HG03575 (cell line): ENCODE measurements around the gene PLXNA2.

Source experiments
- ATAC-seq: cut with Tn5 transposase; IDR thresholded peaks from one replicate; pipeline ENCODE4 v1.9.1; 2021; ENCODE audit not compliant: unreplicated experiment, insufficient number of reproducible peaks, low FRiP score; ENCODE audit errors: extremely low read depth

Gene PLXNA2

DNA sequence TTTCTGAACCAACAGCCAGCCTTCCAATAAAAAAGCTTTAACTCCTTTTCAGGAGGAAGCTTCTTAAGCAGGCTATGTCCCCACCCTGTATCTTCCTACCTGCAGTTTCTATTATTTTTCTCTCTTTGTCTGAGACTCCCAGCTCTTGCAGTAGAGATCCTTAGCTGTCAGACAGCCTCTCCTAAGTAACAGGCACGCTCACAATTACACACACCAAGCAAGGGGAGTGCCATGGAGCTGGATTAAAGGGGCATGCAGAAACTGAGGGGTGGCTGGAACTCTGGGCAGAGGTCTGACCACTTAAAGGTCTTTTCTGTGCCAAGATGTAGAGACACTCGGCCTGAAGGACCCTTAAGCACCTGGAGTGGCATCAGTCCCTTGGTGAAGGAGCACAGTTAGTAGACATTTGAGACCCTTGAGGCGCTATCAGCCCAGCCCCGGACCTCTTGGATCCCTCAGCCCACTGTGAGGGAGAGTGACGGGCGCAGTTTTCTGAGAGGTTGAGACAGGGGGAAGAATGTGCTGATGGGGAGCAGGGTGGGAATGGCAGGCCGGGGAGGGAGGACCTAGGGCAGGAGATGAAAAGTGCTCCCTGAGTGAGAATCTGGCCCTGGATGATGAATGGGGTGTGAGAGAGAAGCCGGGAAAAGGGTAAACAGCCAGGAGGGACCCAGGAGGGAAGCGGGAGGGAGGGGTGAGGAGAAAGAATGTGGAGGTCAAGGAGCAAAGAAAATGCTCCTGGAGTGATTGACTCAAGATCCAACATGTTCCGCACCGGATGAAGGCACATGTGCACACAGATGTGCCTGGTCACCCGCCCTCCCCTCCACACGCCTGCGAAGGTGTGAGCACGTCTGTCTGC, 13.3 kb downstream of the PLXNA2 start:
- no peak for ATAC-seq

DNA sequence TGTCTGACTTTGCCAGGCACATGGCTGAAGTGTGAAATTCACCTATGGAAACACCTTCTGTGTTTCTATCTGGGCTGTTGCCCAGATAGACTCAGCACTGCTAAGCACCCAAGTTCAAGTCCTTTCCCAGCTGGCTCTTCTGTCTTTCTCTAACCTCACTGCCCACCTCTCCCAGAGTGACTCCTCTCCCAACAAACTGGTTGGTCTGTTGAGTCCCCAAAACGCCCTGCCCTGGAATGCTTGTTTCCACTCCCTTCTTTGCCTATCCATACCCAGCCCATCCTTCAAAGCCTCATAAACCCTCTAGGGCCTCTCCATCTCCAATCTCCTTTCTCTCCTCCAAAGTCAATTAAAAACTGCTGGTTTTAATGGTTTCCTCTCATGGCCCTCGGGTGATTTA, 15.6 kb downstream of the PLXNA2 start:
- ATAC-seq, result no peak

DNA sequence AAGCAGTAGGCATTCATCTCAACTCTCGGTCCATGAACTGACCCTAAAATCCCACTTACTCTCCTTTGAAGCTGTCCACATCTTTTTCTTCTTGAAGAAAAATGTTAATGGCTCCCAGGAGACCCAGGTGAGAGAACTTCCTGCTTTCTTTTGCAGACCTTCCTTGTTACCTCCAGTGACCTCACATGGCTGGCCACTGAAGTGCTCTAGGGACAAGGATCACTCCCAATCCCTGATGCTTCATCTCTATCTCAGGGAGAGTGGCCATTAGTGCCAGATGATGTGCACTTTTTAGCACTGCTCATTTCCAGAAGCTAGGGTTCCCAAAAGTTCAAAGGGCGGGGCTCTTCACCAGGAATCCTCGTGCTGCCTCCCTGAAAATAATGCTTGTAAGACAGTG, 16.2 kb downstream of the PLXNA2 start:
- ATAC-seq, result no peak

DNA sequence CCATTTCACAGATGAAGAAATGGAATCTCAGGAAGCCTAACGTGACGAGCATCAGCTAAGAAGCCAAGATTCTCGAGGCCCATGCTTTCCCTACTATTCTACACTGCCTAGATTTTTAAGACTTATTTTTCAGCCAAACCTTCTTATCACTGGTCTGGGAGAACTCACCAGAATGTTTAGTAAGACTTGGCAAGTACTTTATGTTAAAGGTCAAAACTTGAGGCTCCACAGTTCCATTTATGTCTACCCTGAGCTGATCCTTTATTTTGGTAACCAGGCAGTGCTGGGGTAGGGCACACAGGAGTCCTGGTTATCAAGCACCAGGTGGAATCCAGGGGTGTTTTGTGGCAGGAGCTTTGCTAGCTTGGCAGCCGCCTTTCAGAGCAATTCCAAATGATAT, 16.8 kb downstream of the PLXNA2 start:
- no peak for ATAC-seq

DNA sequence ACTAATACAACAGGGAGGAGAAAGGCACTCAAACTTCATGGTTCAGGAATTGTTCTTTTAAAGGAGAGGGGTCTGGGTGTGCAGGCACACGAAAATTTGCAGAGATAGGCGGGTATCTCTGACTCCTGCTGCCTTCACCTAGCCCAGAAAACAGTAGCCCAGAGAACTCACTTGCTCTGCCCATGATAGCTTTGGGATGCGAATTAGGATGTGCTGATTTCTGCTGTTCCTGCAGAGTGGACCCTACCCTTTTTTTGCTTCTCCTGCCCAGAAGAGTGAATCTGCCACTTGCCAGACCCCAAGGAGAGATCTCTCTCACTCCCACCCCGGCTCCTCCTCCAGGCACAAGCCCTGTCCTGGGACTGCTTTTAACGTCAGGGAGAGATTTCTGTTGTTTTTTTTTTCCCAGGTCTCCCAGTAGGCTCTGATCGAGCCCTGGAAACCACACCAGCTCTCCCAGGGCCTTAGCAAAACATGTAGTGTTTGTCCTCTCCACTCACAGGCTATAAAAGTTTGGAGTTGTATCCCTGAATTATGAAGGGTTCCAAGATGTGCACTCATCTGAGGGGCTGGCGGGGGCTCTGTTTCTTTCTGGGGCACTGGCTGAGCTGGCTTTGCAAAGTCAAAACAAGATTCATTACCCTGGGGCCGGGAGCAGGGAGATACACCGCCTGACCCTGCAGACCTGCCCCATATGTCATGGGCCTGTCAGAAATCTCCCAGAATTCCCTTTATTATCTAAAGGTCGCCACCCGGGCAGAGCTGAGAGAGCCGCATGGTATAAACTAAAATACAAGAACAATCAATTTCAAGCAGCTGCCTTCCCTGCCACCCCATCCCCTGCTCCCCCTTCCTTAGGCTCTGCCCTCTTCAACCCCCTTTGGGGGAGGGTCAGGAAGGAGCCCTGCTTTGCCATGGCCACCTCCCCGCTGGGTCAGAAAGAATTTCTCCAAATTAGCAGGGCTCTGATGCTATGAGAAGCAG, 17.9 kb downstream of the PLXNA2 start:
- ATAC-seq, result no peak

DNA sequence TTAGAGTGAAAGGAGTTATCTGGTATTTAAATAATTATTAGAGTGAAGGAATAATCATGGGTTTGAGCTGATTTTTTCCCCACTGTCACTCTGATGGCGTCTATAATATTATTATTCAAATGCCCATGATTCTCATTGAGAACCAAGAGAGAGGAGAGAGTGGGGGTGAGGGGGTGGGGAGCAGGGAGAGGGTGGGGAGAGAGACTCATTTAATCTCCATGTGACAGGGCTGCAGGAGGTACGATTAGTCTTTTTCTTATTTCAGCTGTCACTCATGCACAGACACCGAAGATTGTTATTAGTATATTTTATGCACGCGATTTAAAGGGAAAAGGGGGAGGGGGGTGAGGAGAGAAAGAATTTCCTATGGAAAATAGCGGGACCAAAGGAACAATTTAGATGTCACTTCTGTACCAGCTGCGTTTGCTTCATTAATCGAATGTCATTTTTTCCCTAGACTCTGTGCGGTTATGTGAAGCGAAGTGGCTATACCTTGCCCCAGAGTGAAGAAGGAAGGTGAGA, 19.9 kb downstream of the PLXNA2 start:
- no peak for ATAC-seq

DNA sequence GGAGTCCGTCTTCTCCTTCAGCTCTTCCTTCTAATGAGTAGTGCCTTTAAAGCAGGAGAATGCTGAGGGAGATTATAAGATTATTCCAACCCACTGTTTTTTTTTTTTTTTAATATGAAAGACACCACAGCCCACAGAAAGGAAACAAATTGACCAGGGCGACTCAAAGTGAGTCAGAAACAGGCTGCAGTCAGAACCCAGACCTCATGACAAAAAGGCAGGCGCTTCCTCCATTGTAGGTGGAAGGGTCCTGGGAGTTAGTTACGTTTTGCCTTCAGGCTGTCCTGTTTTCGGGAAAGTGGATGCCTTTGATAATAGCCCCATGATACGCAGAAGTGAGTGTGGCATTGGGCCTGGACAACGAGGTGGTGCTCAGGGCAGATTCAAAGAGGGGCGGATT, 21.0 kb downstream of the PLXNA2 start:
- ATAC-seq, result no peak

DNA sequence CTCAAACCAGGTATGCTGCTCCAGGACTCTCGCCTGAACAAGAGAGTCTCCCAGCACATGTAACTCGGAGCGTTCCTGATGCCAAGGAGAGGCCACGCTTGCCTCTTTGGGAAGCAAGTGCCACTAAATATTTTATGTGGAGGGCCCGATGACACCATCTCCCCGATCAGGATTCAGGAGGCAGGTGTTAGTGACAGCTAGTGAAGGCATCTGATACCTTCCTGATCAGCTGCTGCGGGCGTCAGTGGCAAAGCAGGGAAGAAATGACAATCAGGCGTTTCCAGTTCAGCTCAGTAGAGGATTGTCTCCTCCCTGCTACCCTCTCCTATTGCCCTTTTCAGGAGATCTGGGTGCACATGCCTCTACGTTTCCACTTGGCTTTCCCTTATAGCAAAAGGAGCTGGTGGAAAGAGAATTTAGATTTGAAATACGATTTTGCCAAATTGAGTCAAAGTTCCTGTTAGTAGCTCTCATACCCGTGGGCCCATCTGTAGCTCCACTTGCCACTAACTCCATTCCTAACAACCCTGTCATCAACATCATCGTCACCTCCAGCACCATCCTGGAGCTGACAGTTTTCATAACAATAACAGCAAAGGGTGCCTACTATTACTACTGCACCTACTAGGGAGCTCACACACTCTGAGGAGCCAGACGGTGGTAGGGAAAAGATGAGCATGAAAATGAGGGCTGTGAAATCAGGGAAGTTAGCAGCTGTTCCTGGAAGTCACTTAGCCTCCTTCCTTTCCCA, 21.6 kb downstream of the PLXNA2 start:
- no peak for ATAC-seq

DNA sequence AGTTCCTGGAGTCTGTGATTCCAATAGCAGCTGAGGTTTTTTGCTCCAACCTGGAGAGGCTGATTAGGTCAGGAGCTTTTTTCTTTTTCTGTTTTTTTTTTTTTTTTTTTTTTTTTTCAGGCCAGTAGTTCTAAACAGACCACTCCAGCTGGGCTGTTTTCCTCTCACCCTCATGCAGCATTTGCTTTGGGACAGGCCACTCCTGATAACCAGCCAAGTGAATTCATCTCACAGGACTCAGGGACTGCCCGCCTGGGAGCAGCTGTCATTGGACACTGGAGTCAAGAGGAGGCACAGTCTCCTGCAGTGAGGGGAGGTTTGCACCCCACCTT, 22.9 kb downstream of the PLXNA2 start:
- ATAC-seq, result no peak

DNA sequence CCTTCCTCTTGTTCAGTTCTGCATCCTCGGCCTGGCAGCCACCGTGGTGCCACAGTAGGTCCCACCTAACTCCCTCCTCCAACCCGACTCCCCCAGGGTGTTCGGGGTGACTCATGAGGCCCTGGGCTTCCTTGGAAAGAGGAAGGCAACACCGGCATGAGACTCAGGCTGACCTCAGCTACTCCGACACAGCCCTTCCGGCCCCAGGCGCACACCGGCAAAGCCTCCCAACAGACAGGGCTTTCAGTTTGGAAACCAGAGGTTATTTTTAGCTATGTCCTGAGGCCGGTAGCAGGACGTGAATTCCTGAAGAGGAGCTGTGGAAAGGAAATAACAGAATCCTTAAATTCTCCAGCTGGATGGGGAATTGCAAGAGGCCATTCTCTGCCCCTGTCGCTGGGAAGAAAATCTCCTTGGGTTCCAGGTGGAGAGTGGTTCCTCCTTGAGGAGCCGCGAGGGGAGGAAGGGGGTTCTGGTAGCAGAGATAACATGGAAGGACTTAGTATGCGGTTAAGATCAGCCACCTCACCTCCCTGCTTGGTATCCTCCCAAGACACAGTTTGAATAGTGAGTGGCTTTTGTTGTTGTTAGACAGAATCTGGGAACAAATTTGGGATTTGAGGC, 24.4 kb downstream of the PLXNA2 start:
- no peak for ATAC-seq

DNA sequence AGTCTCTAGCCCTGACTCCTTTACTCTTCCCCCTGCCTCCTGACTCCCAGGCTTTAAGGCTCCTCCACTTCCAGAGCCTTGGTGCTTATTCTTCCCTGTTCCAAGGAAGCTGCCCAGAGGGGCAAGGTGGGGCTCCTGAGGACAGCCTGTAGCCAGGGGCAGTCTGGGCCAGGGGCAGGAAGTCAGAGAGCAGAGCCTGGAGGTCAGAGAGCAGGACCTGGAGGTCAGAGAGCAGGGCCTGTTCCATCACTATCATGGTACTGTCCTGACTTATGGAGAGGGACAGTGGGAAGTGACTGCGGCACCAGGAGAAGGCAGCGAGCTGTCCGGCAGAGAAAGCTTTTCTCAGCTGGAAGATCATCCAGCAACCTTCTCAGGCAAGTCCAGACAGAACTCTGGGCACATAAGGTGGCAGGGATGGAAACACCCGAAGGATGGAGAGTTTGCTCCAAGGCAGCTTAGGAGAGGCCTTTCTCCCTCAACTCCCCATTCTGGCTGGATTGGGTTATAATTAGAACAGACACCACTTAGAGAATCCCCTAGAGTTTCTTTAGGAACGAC, 25.0 kb downstream of the PLXNA2 start:
- ATAC-seq, result no peak

DNA sequence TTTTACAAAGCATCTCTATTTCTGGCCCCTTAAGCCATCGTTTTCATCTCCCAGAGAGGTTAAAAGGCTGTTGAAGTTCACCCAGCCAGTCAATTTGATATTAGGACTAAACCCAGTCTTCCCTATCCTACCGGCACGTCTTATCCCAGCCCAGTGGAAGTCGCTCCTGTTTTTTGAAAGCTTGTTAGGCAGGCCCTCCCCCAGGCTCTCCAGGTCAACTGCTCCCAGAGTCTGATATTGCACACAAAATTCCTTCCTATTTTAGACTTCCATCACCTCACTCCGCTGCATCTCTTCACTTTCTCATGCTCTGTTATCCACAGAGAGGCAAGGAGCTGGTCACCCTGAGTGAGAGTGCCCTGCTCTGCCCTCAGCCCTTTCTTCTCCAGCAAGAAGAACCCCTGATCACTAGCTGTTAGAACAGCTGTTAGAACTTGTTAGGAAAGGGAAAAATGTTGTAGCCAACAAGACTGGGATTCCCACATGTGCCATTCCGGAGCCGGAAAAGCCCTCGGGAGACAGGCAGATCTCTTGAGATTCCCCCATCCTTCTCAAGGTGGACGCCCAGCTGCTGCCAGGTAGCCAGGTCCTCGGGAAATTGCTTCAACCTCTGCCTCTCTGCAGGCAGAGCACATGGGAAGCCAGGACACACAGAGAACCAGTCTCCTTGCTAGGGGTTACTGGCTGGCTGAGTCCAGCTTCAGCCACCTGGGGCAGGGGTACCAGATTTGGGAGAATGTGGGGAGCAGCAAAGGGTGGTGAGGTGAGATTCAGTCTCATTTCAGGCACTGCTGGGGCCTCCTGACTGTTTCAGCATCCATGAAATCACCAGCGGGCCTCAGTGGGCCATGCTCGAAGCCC, 25.7 kb downstream of the PLXNA2 start:
- no peak for ATAC-seq

DNA sequence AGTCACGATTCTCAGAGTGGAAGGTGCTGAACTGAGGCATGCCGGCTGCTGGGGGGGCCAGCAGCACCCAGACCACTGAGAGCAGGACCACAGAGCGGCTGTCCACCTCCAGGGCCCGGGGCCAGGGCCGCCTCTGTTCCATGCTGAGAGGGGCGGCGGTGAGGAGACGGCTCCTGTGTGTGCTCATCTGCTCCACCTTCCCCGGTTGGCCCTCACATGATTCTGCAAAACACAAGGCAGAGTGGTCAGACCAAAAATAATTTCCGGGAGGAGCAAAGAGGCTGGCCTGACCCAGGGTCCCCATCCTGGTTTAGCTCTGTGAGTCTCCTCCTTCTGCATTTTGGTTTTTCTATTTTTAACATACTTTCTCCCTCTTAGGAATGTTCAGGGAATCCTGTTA, 26.4 kb downstream of the PLXNA2 start:
- no peak for ATAC-seq

DNA sequence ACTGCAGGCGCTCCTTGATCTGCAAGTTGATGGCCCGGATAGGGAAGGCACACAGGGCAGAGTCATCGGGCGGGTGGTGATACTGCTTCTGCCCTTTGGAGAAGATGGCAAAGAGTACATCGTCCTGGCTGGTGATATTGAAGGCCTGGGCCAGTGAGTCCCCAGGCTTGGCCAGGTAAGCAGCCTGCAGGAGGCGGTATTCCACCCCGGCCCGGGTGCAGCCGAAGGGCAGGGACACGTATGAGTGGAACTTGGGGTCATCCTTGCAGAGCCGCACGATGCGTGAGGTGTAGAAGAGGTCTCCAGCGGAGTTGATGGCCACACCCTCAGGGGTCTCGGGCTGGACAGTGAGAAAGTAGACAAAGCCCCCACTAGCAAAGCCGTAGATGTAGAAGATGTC, 27.4 kb downstream of the PLXNA2 start:
- ATAC-seq, result no peak

DNA sequence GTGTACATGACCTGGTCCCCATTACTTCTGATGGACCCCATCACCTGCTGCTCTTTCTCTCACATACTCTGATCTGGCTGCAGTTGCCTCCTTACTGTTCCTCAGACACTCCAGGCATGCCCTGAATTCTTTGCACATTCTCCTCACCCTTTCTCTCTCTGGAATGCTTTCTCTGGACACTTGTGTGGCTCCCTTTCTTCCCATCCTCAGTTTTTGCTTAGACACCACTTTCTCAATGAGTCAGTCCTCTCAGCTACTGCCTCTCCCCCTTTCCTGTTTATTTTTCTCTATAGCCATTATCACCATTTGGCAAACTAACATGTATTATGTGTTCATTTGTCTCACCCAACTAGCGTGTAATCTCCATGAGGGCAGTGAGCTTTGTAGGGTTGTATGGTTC, 28.1 kb downstream of the PLXNA2 start:
- ATAC-seq, result no peak

DNA sequence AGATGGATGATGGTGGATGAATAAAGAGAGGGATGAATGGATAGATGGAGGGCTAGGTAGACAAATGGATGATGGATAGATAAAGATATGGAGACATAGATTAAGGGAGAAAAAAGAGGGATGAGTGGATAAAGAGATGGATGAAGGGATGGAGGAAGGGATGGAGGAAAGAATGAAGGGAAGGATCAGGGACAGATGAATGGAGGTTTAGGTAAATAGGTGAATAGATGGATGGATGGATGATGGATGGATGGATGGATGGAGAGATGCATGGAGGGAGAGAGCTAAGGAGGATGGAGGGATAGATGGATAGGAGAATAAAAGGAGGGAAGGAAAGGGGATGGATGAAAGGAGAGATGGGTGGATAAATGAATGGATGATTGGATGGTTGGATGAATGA, 28.8 kb downstream of the PLXNA2 start:
- no peak for ATAC-seq

DNA sequence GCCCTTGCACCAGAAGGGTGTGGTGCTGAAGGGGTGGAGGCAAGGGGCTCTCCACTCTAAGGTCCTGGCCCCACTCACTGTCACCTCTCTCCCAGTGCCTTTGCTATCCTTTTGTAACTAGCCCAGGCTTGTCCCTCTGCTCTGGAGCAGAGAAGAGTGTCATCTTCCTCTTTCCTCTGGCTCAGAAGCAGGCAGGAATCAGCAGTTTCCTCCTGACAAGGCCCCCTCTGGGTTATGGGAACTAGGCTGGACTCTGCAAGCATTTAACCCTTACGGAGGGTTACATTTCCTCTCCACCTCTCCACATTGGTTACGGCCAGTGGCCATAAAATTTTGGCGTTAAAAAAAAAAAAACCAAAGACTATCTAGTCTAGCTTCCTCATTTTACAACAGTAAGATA, 30.4 kb downstream of the PLXNA2 start:
- no peak for ATAC-seq

DNA sequence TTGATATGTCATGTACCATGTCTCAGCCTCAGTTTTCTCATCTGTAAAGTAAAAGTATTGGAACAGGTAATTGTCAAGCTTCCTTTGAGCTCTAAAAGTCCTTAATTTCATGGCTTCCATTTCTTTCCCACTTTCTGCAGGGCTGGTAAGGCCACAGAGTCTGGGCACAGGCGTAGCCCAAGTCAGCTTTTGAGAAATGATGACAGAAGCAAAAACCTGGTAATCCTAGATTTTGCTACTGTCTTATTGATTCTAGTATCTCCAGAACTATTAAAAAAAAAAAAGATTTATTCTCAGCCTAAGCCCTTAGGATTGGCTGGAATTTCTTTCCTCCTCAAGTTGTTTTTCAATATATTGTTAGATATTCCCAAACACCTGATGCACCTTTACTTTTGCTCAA, 31.3 kb downstream of the PLXNA2 start:
- no peak for ATAC-seq
